ENCODE results near the gene SPAG4. TPM values are rescaled to one million over a fixed set of nuclear protein-coding genes. Genes with fewer than 3 reads are reported as not detected.

Gene SPAG4
- polyA plus RNA-seq, 1 donor (not counting 4 experiments of a cell fraction or from before 2014, with no cell fraction given) = 0.93 TPM

- H3K9ac ChIP-seq (ENCODE audit: control insufficient read depth, extremely low read depth, insufficient read depth, low read length) = no peak overlapping the region
- no peak for FAIRE-seq
- peaks cover 11% of the 10 kb centered on the region for H3K27me3 ChIP-seq (ENCODE audit: control insufficient read depth, extremely low read depth, insufficient read depth, low read length)
- H3K4me2 ChIP-seq (ENCODE audit: control insufficient read depth, extremely low read depth, insufficient read depth, low read depth, low read length) = no peak overlapping the region
- H3K9me3 ChIP-seq (ENCODE audit: control insufficient read depth, low read depth, low read length) = no peaks in the 10 kb centered on the region
- H3K27ac ChIP-seq (ENCODE audit: control insufficient read depth, insufficient read depth, low read length) = no peak overlapping the region
- no peaks in the 10 kb centered on the region for H4K20me1 ChIP-seq (ENCODE audit: control insufficient read depth, extremely low read depth, insufficient read depth, low read length)
- dilution Hi-C loops (cut with MboI; ENCODE audit: extremely low pct_ligation_motif_present, low sequenced_read_pairs) = no loop called here
- H2AFZ ChIP-seq (ENCODE audit: control insufficient read depth, low read length) = no peak overlapping the region
- H3K4me1 ChIP-seq (ENCODE audit: control insufficient read depth, extremely low read depth, insufficient read depth, low read length) = peaks cover 11% of the 10 kb centered on the region
- H3K9me1 ChIP-seq (ENCODE audit: control insufficient read depth, extremely low read depth, insufficient read depth, low read length) = no peaks in the 10 kb centered on the region
- H3K79me2 ChIP-seq (ENCODE audit: control insufficient read depth, insufficient read depth, low read length) = no peaks in the 10 kb centered on the region
- DNase-seq (ENCODE audit: low read depth, low spot score) = no peak
- H3K4me3 ChIP-seq (ENCODE audit: control insufficient read depth in 2 of 3, extremely low read depth in 1 of 3, insufficient read depth in 2 of 3, low read depth in 1 of 3, low read length in 3 of 3) = no peak overlapping the region
- no peaks in the 10 kb centered on the region for H3K36me3 ChIP-seq (ENCODE audit: control insufficient read depth in 2 of 2, extremely low read depth in 1 of 2, insufficient read depth in 2 of 2, low read length in 2 of 2)
- TF ChIP-seq EZH2 (IDR thresholded peaks at IDR 0.05; ENCODE audit: low read length) (no peak), CTCF (optimal IDR thresholded peaks at IDR 0.05 in 1 of 3, IDR thresholded peaks at IDR 0.05 in 1 of 3, conservative IDR thresholded peaks at IDR 0.05 in 1 of 3; ENCODE audit: extremely low read depth in 1 of 3, insufficient read depth in 2 of 3, low read length in 3 of 3) (no peak)
Observed at GRCh38 chr20:35606127-35606526, 9.5 kb upstream of the SPAG4 start.

- H3K9me3 ChIP-seq (ENCODE audit: control insufficient read depth, low read depth, low read length) = no peaks in the 10 kb centered on the region
- no peak for DNase-seq (ENCODE audit: low read depth, low spot score)
- H3K9ac ChIP-seq (ENCODE audit: control insufficient read depth, extremely low read depth, insufficient read depth, low read length) = no peak overlapping the region
- H3K4me3 ChIP-seq (ENCODE audit: control insufficient read depth in 2 of 3, extremely low read depth in 1 of 3, insufficient read depth in 2 of 3, low read depth in 1 of 3, low read length in 3 of 3) = no peak overlapping the region
- no peak for TF ChIP-seq CTCF (optimal IDR thresholded peaks at IDR 0.05 in 1 of 3, IDR thresholded peaks at IDR 0.05 in 1 of 3, conservative IDR thresholded peaks at IDR 0.05 in 1 of 3; ENCODE audit: extremely low read depth in 1 of 3, insufficient read depth in 2 of 3, low read length in 3 of 3)
- H3K9me1 ChIP-seq (ENCODE audit: control insufficient read depth, extremely low read depth, insufficient read depth, low read length) = no peaks in the 10 kb centered on the region
- no peaks in the 10 kb centered on the region for H3K36me3 ChIP-seq (ENCODE audit: control insufficient read depth in 2 of 2, extremely low read depth in 1 of 2, insufficient read depth in 2 of 2, low read length in 2 of 2)
- dilution Hi-C loops (cut with MboI; ENCODE audit: extremely low pct_ligation_motif_present, low sequenced_read_pairs) = no loop called here
- H3K27me3 ChIP-seq (ENCODE audit: control insufficient read depth, extremely low read depth, insufficient read depth, low read length) = peaks cover 3% of the 10 kb centered on the region
- no peak for FAIRE-seq
- no peaks in the 10 kb centered on the region for H4K20me1 ChIP-seq (ENCODE audit: control insufficient read depth, extremely low read depth, insufficient read depth, low read length)
- peaks cover 8% of the 10 kb centered on the region for H3K4me1 ChIP-seq (ENCODE audit: control insufficient read depth, extremely low read depth, insufficient read depth, low read length)
- no peak overlapping the region for H2AFZ ChIP-seq (ENCODE audit: control insufficient read depth, low read length)
- no peak overlapping the region for H3K4me2 ChIP-seq (ENCODE audit: control insufficient read depth, extremely low read depth, insufficient read depth, low read depth, low read length)
- H3K27ac ChIP-seq (ENCODE audit: control insufficient read depth, insufficient read depth, low read length) = no peak overlapping the region
- no peaks in the 10 kb centered on the region for H3K79me2 ChIP-seq (ENCODE audit: control insufficient read depth, insufficient read depth, low read length)
Observed at GRCh38 chr20:35607003-35607735, 8.5 kb upstream of the SPAG4 start.
